ENCODE data around the gene PRICKLE4.

Gene PRICKLE4

DNA sequence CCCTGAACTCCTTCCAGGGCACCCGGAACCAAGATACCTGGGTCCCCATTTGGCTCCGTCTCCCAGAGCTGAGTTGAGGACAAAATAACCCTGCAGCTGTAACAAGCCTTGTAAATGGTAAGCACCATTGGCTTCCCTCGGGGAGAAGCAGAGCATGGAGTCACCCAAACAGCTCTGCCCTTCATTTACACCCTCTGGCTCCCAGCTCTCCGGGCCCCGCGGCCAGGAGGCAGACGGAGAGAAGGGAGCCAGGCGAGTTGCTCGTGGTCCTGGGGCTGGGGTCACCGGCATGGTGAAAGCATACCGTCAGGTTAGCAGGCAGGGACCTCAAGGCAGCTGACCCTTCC is 47.2 kb upstream of the PRICKLE4 start:
- H3K4me3 ChIP-seq (ENCODE audit: low read depth, low read length), result peak overlapping the region; percentile 71
- no peaks in the 10 kb centered on the region for H3K9me3 ChIP-seq (ENCODE audit: control insufficient read depth, low read length)
- TF ChIP-seq CTCF (IDR thresholded peaks at IDR 0.05), result no peak
- H3K36me3 ChIP-seq (ENCODE audit: control insufficient read depth, insufficient read depth, low read length), result no peaks in the 10 kb centered on the region
- peak overlapping the region; percentile 92 for H2AFZ ChIP-seq
- no peaks in the 10 kb centered on the region for H3K27me3 ChIP-seq (ENCODE audit: control insufficient read depth, insufficient read depth, low read length)
- H3K4me1 ChIP-seq, result peaks cover 24% of the 10 kb centered on the region
- no peak overlapping the region for H3K9ac ChIP-seq
- H3K27ac ChIP-seq, result peak overlapping the region; percentile 90
- H3K79me2 ChIP-seq, result peaks cover 38% of the 10 kb centered on the region
- peak overlapping the region; percentile 65 for H3K4me2 ChIP-seq (ENCODE audit: low read length)

DNA sequence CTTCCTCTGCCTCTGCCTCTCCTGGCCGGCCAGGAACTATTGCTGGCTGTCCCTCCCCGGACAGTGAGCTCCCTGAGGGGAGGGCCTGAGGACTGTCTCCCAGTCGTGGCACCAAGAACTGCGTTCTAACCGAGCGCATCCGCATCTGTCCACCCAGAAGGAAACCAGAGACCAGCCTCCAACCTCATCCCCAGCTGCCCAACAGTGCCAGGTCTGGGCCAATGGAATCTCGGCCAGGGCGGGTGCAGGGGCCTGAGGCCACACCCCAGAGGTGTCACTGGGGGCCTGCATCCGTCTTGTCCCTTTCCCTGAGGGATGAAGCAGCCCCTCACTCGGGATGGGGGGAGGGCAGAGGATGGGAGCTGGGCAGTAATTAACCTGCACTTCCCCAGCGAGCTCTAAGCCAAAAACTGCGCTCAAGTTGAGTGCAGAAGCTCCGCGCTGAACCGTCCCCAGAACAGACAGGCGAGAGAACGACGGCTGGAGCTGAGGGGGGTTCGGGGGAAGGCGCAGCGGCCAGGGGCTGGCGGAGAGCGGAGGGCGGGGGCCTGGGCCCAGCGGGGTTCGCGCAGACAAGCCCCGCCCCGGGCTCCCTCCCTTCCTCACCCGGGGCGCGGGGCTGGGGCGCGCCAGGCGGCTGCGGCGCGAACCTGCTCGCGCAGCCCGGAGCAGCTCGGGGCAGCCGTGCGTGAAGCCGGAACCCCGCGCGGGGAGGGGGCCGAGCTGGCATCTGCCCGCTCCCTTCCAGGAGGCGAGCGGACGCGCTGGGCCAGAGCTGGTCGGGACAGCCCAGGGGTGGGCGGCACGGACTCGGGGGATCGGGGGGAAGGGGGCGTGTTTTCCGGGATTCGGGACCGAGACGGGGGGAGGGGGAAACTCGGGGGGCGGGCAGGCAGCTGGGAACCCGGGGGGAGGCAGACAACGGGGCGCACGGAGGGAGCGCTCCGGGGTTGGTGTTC is 46.6 kb upstream of the PRICKLE4 start:
- peak overlapping the region; percentile 71 for H3K4me3 ChIP-seq (ENCODE audit: low read depth, low read length)
- H3K27me3 ChIP-seq (ENCODE audit: control insufficient read depth, insufficient read depth, low read length), result no peaks in the 10 kb centered on the region
- H3K4me1 ChIP-seq, result peaks cover 24% of the 10 kb centered on the region

GRCh38 chr6:41734666-41735426 is 45.7 kb upstream of the PRICKLE4 start:
- Histone ChIP-seq H3K27ac (peak overlapping the region; percentile 90), H3K4me1 (peaks cover 17% of the 10 kb centered on the region), H3K9ac (peak overlapping the region; percentile 15), H3K4me2 (ENCODE audit: low read length) (peak overlapping the region; percentile 65), H2AFZ (peak overlapping the region; percentile 92), H3K27me3 (ENCODE audit: control insufficient read depth, insufficient read depth, low read length) (no peaks in the 10 kb centered on the region), H3K36me3 (ENCODE audit: control insufficient read depth, insufficient read depth, low read length) (no peaks in the 10 kb centered on the region), H3K4me3 (ENCODE audit: low read depth, low read length) (peak overlapping the region; percentile 71), H3K79me2 (peaks cover 24% of the 10 kb centered on the region), H3K9me3 (ENCODE audit: control insufficient read depth, low read length) (no peaks in the 10 kb centered on the region)
- no peak for TF ChIP-seq CTCF (IDR thresholded peaks at IDR 0.05)

More for the DNA sequence above, 46.6 kb upstream of the PRICKLE4 start:
- peak overlapping the region; percentile 90 for H3K27ac ChIP-seq
- peak; percentile 5 for TF ChIP-seq CTCF (IDR thresholded peaks at IDR 0.05)
- no peaks in the 10 kb centered on the region for H3K36me3 ChIP-seq (ENCODE audit: control insufficient read depth, insufficient read depth, low read length)
- H3K4me2 ChIP-seq (ENCODE audit: low read length), result peak overlapping the region; percentile 65
- peak overlapping the region; percentile 92 for H2AFZ ChIP-seq
- H3K9me3 ChIP-seq (ENCODE audit: control insufficient read depth, low read length), result no peaks in the 10 kb centered on the region
- H3K9ac ChIP-seq, result peak overlapping the region; percentile 15
- H3K79me2 ChIP-seq, result peaks cover 32% of the 10 kb centered on the region

DNA sequence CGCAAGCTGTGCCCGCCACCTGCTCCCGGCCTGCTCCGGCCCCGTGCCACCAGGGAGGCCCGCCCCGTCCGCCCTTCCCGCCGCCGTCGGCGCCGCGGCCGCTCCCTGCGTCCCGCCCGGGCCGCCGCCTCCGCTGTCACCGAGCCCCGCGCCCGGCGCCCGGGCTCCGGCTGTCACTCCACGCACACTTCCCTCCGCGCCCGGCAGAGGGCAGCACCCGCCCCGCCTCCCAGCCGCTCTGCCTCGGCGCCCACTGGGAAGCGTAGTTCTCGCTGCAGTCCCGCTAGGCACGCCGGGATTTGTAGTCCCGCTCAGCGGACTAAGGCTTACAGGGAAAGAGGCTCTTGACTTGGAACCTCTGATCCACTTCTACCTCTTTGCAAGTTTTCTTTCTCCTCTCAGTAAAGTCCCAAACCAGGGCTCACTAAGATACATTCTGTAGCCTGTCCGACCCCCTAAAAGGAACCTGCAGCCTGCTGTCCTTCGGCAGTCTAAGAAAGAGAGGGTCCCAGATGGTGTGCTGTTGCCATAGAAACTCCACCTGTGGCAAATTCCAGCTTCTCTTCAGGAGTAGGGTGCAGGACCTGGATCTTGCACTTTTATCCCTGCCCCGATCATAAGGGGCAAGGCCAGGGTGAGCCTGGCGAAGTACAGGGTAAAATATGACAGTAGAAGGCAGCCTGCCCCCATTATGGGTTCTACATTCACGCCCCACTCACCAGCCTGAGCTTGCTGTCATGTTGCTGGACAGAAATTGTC is 45.0 kb upstream of the PRICKLE4 start, which contains the start of gene TFEB:
TFEB (minus strand) TSS at position 182 of the 759 bp plus-strand sequence. CDS start 44,395 bp downstream, outside the sequence.
- Histone ChIP-seq H3K27ac (peak within 1 kb of the TSS; percentile 90), H3K9ac (peak within 1 kb of the TSS; percentile 15)

More for the DNA sequence above, 45.0 kb upstream of the PRICKLE4 start, which contains the start of gene TFEB:
- H2AFZ ChIP-seq, result peak within 1 kb of the TSS; percentile 92
- no peaks in the 10 kb centered on the region for H3K9me3 ChIP-seq (ENCODE audit: control insufficient read depth, low read length)
- peaks cover 10% of the 10 kb centered on the region for H3K4me1 ChIP-seq
- peak within 1 kb of the TSS; percentile 71 for H3K4me3 ChIP-seq (ENCODE audit: low read depth, low read length)
- peak; percentile 91 for TF ChIP-seq CTCF (IDR thresholded peaks at IDR 0.05)
- H3K36me3 ChIP-seq (ENCODE audit: control insufficient read depth, insufficient read depth, low read length), result no peaks in the 10 kb centered on the region
- H3K79me2 ChIP-seq, result peaks cover 20% of the 10 kb centered on the region
- peak within 1 kb of the TSS; percentile 74 for H3K4me2 ChIP-seq (ENCODE audit: low read length)
- no peaks in the 10 kb centered on the region for H3K27me3 ChIP-seq (ENCODE audit: control insufficient read depth, insufficient read depth, low read length)
